Omental fat pad (tissue), 4 donors: Measurements from ENCODE around the gene PPP1R14C. TPM values are rescaled to one million over a fixed set of nuclear protein-coding genes. Genes with fewer than 3 reads are reported as not detected.
"Not testable (repeated sequence)": the region's sequence is repeated elsewhere in the genome, so short reads cannot be mapped to it uniquely, and the experiment has no call there.

Experiments used
- ATAC-seq: fragments of 150-250 bp; one replicate; pipeline ENCODE4 v1.9.1; 2016; ENCODE audit warnings: mild to moderate bottlenecking, moderate library complexity; ENCODE audit not compliant: low FRiP score
- DNase-seq: peaks from one replicate; pipeline ENCODE4 v3.0.0-alpha.2; 2019; ENCODE audit warnings: low spot score
- CTCF ChIP-seq, 3 donors: fragments of 450-650 bp; IDR thresholded peaks; one replicate each; pipeline ENCODE4 v1.5.1; 2016 to 2017; ENCODE audit warnings: antibody characterized with exemption in 3 of 3, mild to moderate bottlenecking in 3 of 3, moderate library complexity in 2 of 3
- total RNA-seq, 4 donors: library from RNA; depleted of rRNA; stranded (reverse); fragments of >200 nt; gene quantifications; one replicate each; pipeline ENCODE4 v1.1.0, GENCODE V29; 2016

Gene PPP1R14C
- total RNA-seq, 4 donors from 2014 or later, result 0.31 to 1.1 TPM; not detected in 2

GRCh38 chr6:150183105-150183504, 40.3 kb downstream of the PPP1R14C start:
- ATAC-seq (no peak), DNase-seq (no peak)
- TF ChIP-seq CTCF (IDR thresholded peaks at IDR 0.05), result no peak

GRCh38 chr6:150183966-150184365, 41.1 kb downstream of the PPP1R14C start:
- no peak for DNase-seq
- ATAC-seq, result no peak
- TF ChIP-seq CTCF (IDR thresholded peaks at IDR 0.05), result no peak

GRCh38 chr6:150184850-150185731, 42.2 kb downstream of the PPP1R14C start:
- no peak for ATAC-seq
- DNase-seq, result no peak

GRCh38 chr6:150185732-150186117, 42.9 kb downstream of the PPP1R14C start:
- no peak for TF ChIP-seq CTCF (IDR thresholded peaks at IDR 0.05)
- no peak for ATAC-seq
- no peak for DNase-seq

More at GRCh38 chr6:150184850-150185731, 42.2 kb downstream of the PPP1R14C start:
- TF ChIP-seq CTCF (IDR thresholded peaks at IDR 0.05), result no peak

- ATAC-seq (no peak), DNase-seq (no peak)
Observed at GRCh38 chr6:150186129-150186898, 43.5 kb downstream of the PPP1R14C start.

GRCh38 chr6:150187433-150187832, 44.6 kb downstream of the PPP1R14C start:
- not testable (repeated sequence) for DNase-seq, ATAC-seq

More at GRCh38 chr6:150186129-150186898, 43.5 kb downstream of the PPP1R14C start:
- no peak for TF ChIP-seq CTCF (IDR thresholded peaks at IDR 0.05)

GRCh38 chr6:150189122-150189521, 46.3 kb downstream of the PPP1R14C start:
- no peak for TF ChIP-seq CTCF (IDR thresholded peaks at IDR 0.05)
- ATAC-seq (no peak), DNase-seq (no peak)
